GM19351 (cell line): Measurements from ENCODE around the gene EIF4G3.
"Not testable (repeated sequence)": the region's sequence is repeated elsewhere in the genome, so short reads cannot be mapped to it uniquely, and the experiment has no call there.

Source experiments
- ATAC-seq: cut with Tn5 transposase; IDR thresholded peaks from one replicate; pipeline ENCODE4 v1.9.1; 2021; ENCODE audit warnings: mild to moderate bottlenecking, moderate library complexity; ENCODE audit not compliant: unreplicated experiment

Gene EIF4G3

DNA sequence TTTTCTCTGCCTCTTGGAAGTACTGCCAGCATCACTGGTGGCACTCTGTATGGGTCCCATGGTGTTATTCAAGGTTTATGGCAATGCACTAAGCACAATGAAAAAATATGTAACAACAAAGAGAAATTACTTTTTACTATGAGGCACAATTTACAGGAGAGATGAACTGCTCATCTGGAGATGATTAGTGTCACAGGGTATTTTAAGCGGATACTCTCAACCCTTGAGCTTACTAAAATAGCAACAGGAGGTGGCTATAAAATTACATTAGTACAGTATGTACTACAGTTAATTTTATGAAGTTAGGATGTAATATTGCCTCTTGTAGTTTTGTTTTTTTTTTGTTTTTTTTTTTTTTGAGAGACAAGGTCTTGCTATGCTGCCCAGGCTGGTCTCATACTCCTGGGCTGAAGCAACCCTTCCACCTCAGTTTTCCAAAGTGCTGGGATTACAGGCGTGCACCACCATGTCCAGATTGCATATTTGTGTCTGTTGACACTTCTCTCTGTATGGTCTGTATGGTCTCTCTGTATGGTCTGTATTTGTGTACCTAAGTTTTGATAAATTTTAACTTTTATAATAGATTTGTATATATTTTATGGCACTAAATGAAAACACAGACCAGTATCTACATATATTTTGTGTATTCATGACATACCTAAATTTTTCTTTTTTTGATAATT lies 214.0 kb downstream of the EIF4G3 start:
- ATAC-seq: no peak

- ATAC-seq: no peak
These were observed 218.3 kb downstream of the EIF4G3 start for GRCh38 chr1:20958430-20958829.

- ATAC-seq: no peak
These were observed 220.4 kb downstream of the EIF4G3 start for GRCh38 chr1:20956272-20956671.

GRCh38 chr1:20950679-20951078 lies 226.0 kb downstream of the EIF4G3 start:
- no peak for ATAC-seq

DNA sequence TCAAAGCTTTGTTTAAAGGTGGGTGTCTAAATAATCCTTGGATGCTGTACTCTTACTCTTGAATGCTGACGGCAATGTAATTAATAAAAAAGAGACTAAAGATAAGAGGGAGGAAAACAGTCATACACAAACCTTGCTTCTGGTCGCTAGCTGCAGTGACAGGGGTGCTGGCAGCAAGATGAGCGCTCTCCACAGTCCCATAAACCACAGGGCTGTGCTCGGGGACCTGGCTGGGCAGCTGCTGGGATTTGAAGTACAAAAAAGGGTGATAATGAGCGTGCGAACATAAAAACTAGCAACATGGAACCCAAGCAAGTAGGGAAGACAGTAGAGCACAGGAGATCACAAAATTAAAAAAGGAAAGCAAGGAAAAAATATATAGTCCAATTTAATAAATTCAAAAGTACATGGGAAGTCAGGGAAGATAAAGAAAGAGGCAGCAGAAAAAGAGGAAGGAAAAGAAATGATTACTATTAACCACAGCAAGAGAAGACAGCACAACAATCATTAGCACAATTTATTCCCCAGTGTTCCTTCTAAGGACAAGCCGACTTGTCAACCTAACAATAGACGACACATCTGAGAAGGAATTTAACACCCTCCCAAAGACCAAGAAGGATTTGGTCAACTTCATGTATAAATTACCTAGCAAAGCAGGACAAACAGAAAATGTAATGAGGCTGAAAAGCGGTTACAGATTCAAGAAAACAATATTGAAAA lies 226.7 kb downstream of the EIF4G3 start:
- ATAC-seq: no peak

DNA sequence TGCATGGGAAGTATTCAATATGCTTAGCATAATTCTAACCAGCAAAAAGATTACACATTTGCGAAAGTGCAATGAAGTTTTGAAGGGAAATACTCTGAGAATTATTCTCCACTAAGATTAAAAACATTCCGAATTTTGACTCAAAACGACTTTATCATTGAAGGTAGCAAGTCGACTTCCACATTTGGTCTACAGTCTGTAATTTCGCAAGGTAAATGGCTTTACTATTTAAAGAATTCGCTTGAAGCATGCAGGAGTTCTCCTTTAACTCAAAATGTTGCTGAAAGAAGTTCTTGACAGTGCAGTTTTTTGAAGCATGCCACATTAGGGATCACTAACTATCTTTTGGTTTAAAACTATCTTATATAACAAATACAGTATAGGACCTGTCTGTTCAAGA lies 228.6 kb downstream of the EIF4G3 start:
- no peak for ATAC-seq

- ATAC-seq: no peak
These were observed 229.3 kb downstream of the EIF4G3 start for GRCh38 chr1:20947409-20947808.

DNA sequence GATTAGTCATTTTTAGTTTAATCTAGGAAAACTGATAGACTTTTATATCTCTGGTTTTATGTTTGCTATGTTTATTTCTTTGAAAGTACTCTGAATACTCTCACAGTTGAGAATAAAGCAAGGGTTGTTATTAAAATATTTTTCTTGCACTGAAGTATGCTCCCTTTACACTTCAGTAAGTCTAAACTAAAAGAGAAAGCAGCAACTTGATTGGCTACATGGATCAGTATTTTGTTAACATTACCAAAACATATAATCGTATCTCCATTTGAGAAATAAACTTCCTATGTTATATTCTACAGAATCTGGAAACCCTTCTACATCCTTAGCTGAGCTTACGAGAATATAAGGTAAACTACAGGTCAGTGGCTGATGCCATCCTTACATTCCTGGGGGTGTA lies 240.1 kb downstream of the EIF4G3 start:
- ATAC-seq: no peak

GRCh38 chr1:20936216-20936615 lies 240.5 kb downstream of the EIF4G3 start:
- no peak for ATAC-seq

DNA sequence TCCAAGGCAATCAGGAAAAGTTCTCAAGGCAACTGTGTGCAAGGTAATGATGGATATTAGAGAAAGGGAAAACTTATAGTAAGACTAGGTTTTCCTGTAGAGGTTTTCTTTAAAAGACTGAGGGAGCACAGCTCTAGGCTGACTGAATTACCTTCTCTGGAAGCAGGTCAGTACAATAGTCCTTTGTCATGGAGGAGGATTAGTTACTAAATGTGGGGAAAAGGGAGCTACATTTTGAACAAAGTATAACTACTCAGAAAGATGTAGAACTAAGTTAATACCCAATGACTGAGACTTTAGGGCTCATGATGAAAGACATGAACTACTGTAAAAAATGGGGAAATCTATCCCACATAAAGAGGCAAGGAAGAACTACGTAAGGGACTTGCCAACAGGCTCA lies 241.0 kb downstream of the EIF4G3 start:
- ATAC-seq: no peak

GRCh38 chr1:20932437-20932977 lies 244.2 kb downstream of the EIF4G3 start:
- peak; percentile 44 for ATAC-seq

- ATAC-seq: no peak
These were observed 244.7 kb downstream of the EIF4G3 start for GRCh38 chr1:20931930-20932436.

DNA sequence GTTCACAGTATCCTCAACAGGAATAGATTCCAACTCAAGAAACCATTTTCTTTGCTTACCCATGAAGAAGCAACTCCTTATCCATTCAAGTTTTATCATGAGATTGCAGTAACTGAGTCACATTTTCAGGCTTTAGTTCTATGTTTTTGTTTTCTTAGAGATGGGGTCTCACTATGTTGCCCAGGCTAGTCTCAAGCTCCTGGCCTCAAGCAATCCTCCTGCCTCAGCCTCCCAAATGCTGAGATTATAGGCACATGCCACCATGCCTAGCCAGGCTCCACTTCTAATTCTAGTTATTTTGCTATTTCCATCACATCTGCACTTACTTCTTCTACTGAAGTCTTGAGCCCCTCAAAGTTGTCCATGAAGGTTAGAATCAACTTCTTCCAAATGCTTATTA lies 246.3 kb downstream of the EIF4G3 start:
- ATAC-seq: no peak

DNA sequence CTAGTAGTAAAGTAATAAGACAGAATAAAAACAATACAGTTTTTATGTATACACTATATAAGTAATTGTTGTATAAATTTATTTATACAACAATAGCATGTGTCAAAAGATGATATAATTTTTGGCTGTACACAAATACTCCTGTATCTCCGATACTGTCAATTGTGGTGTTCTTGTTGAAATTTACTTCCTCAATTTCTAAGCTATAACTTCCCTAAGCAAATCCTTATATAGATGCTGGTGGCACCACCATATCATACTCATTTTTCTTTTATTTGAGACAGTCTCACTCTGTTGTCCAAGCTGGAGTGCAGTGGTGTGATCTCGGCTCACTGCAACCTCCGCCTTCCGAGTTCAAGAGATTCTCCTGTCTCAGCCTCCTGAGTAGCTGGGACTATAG lies 248.6 kb downstream of the EIF4G3 start:
- ATAC-seq: no peak

- no peak for ATAC-seq
These were observed 255.4 kb downstream of the EIF4G3 start for GRCh38 chr1:20921285-20921684.

DNA sequence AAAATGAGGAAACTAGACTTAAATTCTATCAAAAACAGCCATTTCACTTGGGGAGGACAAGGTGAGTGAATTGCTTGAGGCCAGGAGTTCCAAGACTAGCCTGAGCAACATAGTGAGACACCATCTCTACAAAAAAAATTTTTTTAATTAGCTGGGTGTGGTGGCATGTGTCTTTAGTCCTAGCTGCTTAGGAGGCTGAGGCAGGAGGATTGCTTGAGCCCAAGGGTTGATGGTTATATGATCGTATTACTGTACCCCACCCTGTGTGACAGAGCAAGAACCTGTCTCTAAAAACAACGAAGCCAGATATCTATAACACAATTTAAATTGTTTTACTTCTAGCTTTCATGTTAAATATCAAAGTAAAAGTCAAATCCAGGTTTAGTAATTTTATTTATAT lies 263.5 kb downstream of the EIF4G3 start:
- no peak for ATAC-seq

- not testable (repeated sequence) for ATAC-seq
These were observed 269.2 kb downstream of the EIF4G3 start for GRCh38 chr1:20907526-20907925.

- no peak for ATAC-seq
These were observed 273.3 kb downstream of the EIF4G3 start for GRCh38 chr1:20903437-20903836.

- ATAC-seq: no peak
These were observed 276.6 kb downstream of the EIF4G3 start for GRCh38 chr1:20900056-20900455.

DNA sequence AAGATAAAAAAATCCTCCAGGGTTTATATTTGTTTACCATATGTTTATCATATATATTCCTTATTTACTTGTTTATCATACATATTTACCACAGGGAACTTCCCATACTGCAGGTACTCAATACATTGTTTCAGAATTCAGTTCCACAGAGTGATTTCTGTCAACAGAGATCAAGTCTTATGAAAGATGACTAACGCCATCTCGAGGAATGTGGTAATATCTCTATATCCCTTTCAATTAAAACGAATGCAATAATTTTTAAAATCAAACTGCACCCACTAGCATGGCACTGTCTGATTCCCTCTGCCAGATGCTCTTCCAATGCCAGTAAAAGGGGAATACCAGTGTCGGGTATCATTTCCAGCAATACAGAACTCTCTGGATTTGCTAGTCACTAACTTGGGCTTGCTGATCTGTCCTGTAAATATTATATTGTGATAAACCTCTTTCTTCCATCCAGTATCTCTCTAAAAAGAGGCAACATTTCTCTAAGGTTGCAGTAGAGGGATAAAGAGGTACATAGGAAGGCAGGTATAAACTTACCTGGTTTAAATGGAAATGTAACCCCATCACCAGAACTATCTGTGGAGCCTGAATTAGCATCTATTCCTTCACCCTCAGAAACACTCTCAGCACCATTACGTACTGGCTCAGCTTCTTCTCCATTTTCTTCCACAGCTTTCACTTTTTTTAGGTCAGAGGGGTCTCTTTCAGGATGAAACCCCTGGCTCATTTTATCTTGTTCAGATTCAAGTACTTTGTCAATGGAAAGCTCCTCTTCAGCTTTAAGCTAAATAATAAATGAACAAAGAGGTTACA lies 277.3 kb downstream of the EIF4G3 start:
- no peak for ATAC-seq

GRCh38 chr1:20896826-20897225 lies 279.9 kb downstream of the EIF4G3 start:
- ATAC-seq: no peak
